Trophoblast cell (in vitro differentiated cells and primary cell): ENCODE data around the gene TP73.

ENCODE experiments used
- DNase-seq, 2 donors: peaks; one replicate each; pipeline ENCODE4 v3.0.0-alpha.2; 2016
- H2AFZ ChIP-seq: 2 replicates; pipeline ENCODE4 v1.6.1; 2013; ENCODE audit warnings: low read length, moderate library complexity, mild to moderate bottlenecking; ENCODE audit not compliant: insufficient read depth, poor library complexity
- H2AK5ac ChIP-seq: 2 replicates; pipeline ENCODE4 v1.6.1; 2013; ENCODE audit warnings: mild to moderate bottlenecking, low read length
- H2BK120ac ChIP-seq: 2 replicates; pipeline ENCODE4 v1.6.1; 2013; ENCODE audit warnings: low read length, mild to moderate bottlenecking, moderate library complexity; ENCODE audit not compliant: insufficient read depth, poor library complexity
- H2BK12ac ChIP-seq: 2 replicates; pipeline ENCODE4 v1.6.1; 2013; ENCODE audit warnings: mild to moderate bottlenecking, low read length, moderate library complexity
- H2BK5ac ChIP-seq: 2 replicates; pipeline ENCODE4 v1.6.1; 2013; ENCODE audit warnings: low read length, low read depth, moderate library complexity, mild to moderate bottlenecking; ENCODE audit not compliant: poor library complexity
- H3K14ac ChIP-seq: 2 replicates; pipeline ENCODE4 v1.6.1; 2013; ENCODE audit warnings: mild to moderate bottlenecking, low read length
- H3K18ac ChIP-seq: 2 replicates; pipeline ENCODE4 v1.6.1; 2013; ENCODE audit warnings: mild to moderate bottlenecking, low read length
- H3K23ac ChIP-seq: 2 replicates; pipeline ENCODE4 v1.6.1; 2013; ENCODE audit warnings: low read length
- H3K27ac ChIP-seq: 2 replicates; pipeline ENCODE4 v1.5.1; 2013; ENCODE audit warnings: low read depth, mild to moderate bottlenecking, inconsistent platforms, low read length, moderate library complexity
- H3K27me3 ChIP-seq: 2 replicates; pipeline ENCODE4 v1.6.1; 2013; ENCODE audit warnings: inconsistent platforms, mild to moderate bottlenecking, low read length, moderate library complexity; ENCODE audit not compliant: insufficient read depth
- H3K36me3 ChIP-seq, 2 experiments: 1 replicate in 1 of 2; 2 replicates in 1 of 2; pipeline ENCODE4 v1.6.1; 2013; ENCODE audit warnings: low read length in 2 of 2, mild to moderate bottlenecking in 2 of 2, moderate library complexity in 1 of 2; ENCODE audit not compliant: insufficient read depth in 2 of 2, control insufficient read depth in 1 of 2
- H3K4ac ChIP-seq: 2 replicates; pipeline ENCODE4 v1.6.1; 2013; ENCODE audit warnings: low read depth, mild to moderate bottlenecking, low read length, moderate library complexity
- H3K4me1 ChIP-seq, 2 experiments: 1 replicate in 1 of 2; 2 replicates in 1 of 2; pipeline ENCODE4 v1.6.1; 2013; ENCODE audit warnings: low read length in 2 of 2, mild to moderate bottlenecking in 2 of 2, moderate library complexity in 1 of 2; ENCODE audit not compliant: insufficient read depth in 2 of 2, control insufficient read depth in 1 of 2
- H3K4me2 ChIP-seq: 2 replicates; pipeline ENCODE4 v1.6.1; 2013; ENCODE audit warnings: inconsistent platforms, mild to moderate bottlenecking, low read length, moderate library complexity
- H3K4me3 ChIP-seq: 2 replicates; pipeline ENCODE4 v1.5.1; 2013; ENCODE audit warnings: mild to moderate bottlenecking, low read depth, low read length, inconsistent platforms
- H3K79me1 ChIP-seq: one replicate; pipeline ENCODE4 v1.6.1; 2013; ENCODE audit warnings: low read length
- H3K79me2 ChIP-seq: 2 replicates; pipeline ENCODE4 v1.6.1; 2013; ENCODE audit warnings: low read length, mild to moderate bottlenecking; ENCODE audit not compliant: control insufficient read depth, insufficient read depth, poor library complexity
- H3K9ac ChIP-seq: 2 replicates; pipeline ENCODE4 v1.6.1; 2013; ENCODE audit warnings: mild to moderate bottlenecking, low read length
- H3K9me3 ChIP-seq: 2 replicates; pipeline ENCODE4 v1.6.1; 2013; ENCODE audit warnings: low read depth, mild to moderate bottlenecking, control low read depth, inconsistent platforms, low read length; ENCODE audit not compliant: insufficient read depth
- H4K12ac ChIP-seq: 2 replicates; pipeline ENCODE4 v1.6.1; 2013; ENCODE audit warnings: low read depth, mild to moderate bottlenecking, low read length, moderate library complexity
- H4K8ac ChIP-seq: 2 replicates; pipeline ENCODE4 v1.6.1; 2013; ENCODE audit warnings: low read depth, mild to moderate bottlenecking, low read length, moderate library complexity
- H4K91ac ChIP-seq: one replicate; pipeline ENCODE4 v1.6.1; 2013; ENCODE audit warnings: low read depth, mild to moderate bottlenecking, low read length, moderate library complexity
- WGBS: extraction: QIAGEN DNeasy Blood & Tissue Kit; methylation state at CpG from one replicate; pipeline ENCODE4 v1.1.7; 2013; ENCODE audit warnings: missing lambda C conversion rate; ENCODE audit not compliant: insufficient read length, insufficient coverage; ENCODE audit errors: extremely low coverage; 5-methylcytosine and 5-hydroxymethylcytosine counted together

The TP73 gene

GRCh38 chr1:3736131-3736561 lies 83.8 kb downstream of the TP73 start:
- WGBS = no CpG with 5 or more reads among the region's 13 CpGs

GRCh38 chr1:3736708-3737107 lies 84.4 kb downstream of the TP73 start:
- H3K79me1 ChIP-seq = no peaks in the 10 kb centered on the region
- H2BK12ac ChIP-seq = no peak overlapping the region
- H3K36me3 ChIP-seq = peaks cover 32% of the 10 kb centered on the region in 2 experiments
- H3K14ac ChIP-seq = no peak overlapping the region
- H3K27me3 ChIP-seq = no peaks in the 10 kb centered on the region
- no peak overlapping the region for H3K27ac ChIP-seq
- no peak overlapping the region for H4K8ac ChIP-seq
- H3K4me2 ChIP-seq = no peak overlapping the region
- no peak overlapping the region for H4K91ac ChIP-seq
- H3K4me3 ChIP-seq = no peak overlapping the region
- WGBS = no CpG with 5 or more reads among the region's 14 CpGs
- no peak for DNase-seq
- H3K18ac ChIP-seq = no peak overlapping the region
- H3K9ac ChIP-seq = no peak overlapping the region
- H3K4ac ChIP-seq = no peak overlapping the region
- no peak overlapping the region for H2BK5ac ChIP-seq
- no peak overlapping the region for H4K12ac ChIP-seq
- H2BK120ac ChIP-seq = no peak overlapping the region
- no peaks in the 10 kb centered on the region for H3K4me1 ChIP-seq
- no peaks in the 10 kb centered on the region for H3K79me2 ChIP-seq
- H3K9me3 ChIP-seq = no peaks in the 10 kb centered on the region
- no peak overlapping the region for H2AK5ac ChIP-seq
- no peak overlapping the region for H3K23ac ChIP-seq
- no peak overlapping the region for H2AFZ ChIP-seq

More at GRCh38 chr1:3736131-3736561, 83.8 kb downstream of the TP73 start:
- Histone ChIP-seq H3K4me1 (no peaks in the 10 kb centered on the region), H3K14ac (no peak overlapping the region), H2AFZ (no peak overlapping the region), H3K4me2 (no peak overlapping the region), H3K27me3 (no peaks in the 10 kb centered on the region), H2BK5ac (no peak overlapping the region), H2BK120ac (no peak overlapping the region), H3K79me1 (no peaks in the 10 kb centered on the region), H2AK5ac (no peak overlapping the region), H4K91ac (no peak overlapping the region), H3K4ac (no peak overlapping the region), H3K18ac (no peak overlapping the region), H4K8ac (no peak overlapping the region), H3K23ac (no peak overlapping the region), H3K9me3 (no peaks in the 10 kb centered on the region), H3K79me2 (no peaks in the 10 kb centered on the region), H3K36me3 (peaks cover 30 to 32% of the 10 kb centered on the region in 2 experiments), H4K12ac (no peak overlapping the region), H3K9ac (no peak overlapping the region), H3K27ac (no peak overlapping the region), H2BK12ac (no peak overlapping the region), H3K4me3 (no peak overlapping the region)
- DNase-seq = no peak

GRCh38 chr1:3738943-3739342 lies 86.6 kb downstream of the TP73 start:
- no peaks in the 10 kb centered on the region for H3K79me1 ChIP-seq
- H3K18ac ChIP-seq = no peak overlapping the region
- no peak overlapping the region for H2AK5ac ChIP-seq
- peaks cover 4% of the 10 kb centered on the region for H3K9me3 ChIP-seq
- no peak overlapping the region for H2BK12ac ChIP-seq
- no peak overlapping the region for H3K4me2 ChIP-seq
- no peak overlapping the region for H3K4me3 ChIP-seq
- no peak overlapping the region for H2BK120ac ChIP-seq
- no peak overlapping the region for H3K4ac ChIP-seq
- H2BK5ac ChIP-seq = no peak overlapping the region
- H3K79me2 ChIP-seq = no peaks in the 10 kb centered on the region
- no CpG with 5 or more reads among the region's 12 CpGs for WGBS
- no peak overlapping the region for H4K12ac ChIP-seq
- no peaks in the 10 kb centered on the region for H3K27me3 ChIP-seq
- H3K36me3 ChIP-seq = peaks cover 45 to 47% of the 10 kb centered on the region in 2 experiments
- H4K91ac ChIP-seq = no peak overlapping the region
- no peak overlapping the region for H3K14ac ChIP-seq
- no peak overlapping the region for H3K27ac ChIP-seq
- H3K9ac ChIP-seq = no peak overlapping the region
- no peak overlapping the region for H3K23ac ChIP-seq
- H4K8ac ChIP-seq = no peak overlapping the region
- H3K4me1 ChIP-seq = no peaks in the 10 kb centered on the region
- no peak overlapping the region for H2AFZ ChIP-seq
- DNase-seq = no peak

GRCh38 chr1:3740042-3740441 lies 87.7 kb downstream of the TP73 start:
- H3K27me3 ChIP-seq = no peaks in the 10 kb centered on the region
- H3K4me2 ChIP-seq = no peak overlapping the region
- no peaks in the 10 kb centered on the region for H3K4me1 ChIP-seq
- H4K12ac ChIP-seq = no peak overlapping the region
- no CpG with 5 or more reads among the region's 9 CpGs for WGBS
- H2BK12ac ChIP-seq = no peak overlapping the region
- no peak overlapping the region for H3K4me3 ChIP-seq
- peaks cover 4% of the 10 kb centered on the region for H3K9me3 ChIP-seq
- no peak overlapping the region for H3K23ac ChIP-seq
- H3K79me2 ChIP-seq = no peaks in the 10 kb centered on the region
- H3K9ac ChIP-seq = no peak overlapping the region
- H3K14ac ChIP-seq = no peak overlapping the region
- no peak overlapping the region for H2BK5ac ChIP-seq
- no peak overlapping the region for H2BK120ac ChIP-seq
- H2AK5ac ChIP-seq = no peak overlapping the region
- no peak overlapping the region for H3K27ac ChIP-seq
- H3K18ac ChIP-seq = no peak overlapping the region
- no peak overlapping the region for H4K91ac ChIP-seq
- DNase-seq = no peak
- H2AFZ ChIP-seq = no peak overlapping the region
- H3K79me1 ChIP-seq = no peaks in the 10 kb centered on the region
- no peak overlapping the region for H3K4ac ChIP-seq
- no peak overlapping the region for H4K8ac ChIP-seq
- H3K36me3 ChIP-seq = peaks cover 44 to 46% of the 10 kb centered on the region in 2 experiments
